ENCODE data around the gene C16orf74. TPM values are rescaled to one million over a fixed set of nuclear protein-coding genes. Genes with fewer than 3 reads are reported as not detected.

The C16orf74 gene
- polyA plus RNA-seq, 2 of the 4 experiments (the other 2 are of a cell fraction): 3.8 to 9.1 TPM

- POLR2A ChIA-PET: no interaction called here
These were observed 28.0 kb upstream of the C16orf74 start for GRCh38 chr16:85778873-85779272.

DNA sequence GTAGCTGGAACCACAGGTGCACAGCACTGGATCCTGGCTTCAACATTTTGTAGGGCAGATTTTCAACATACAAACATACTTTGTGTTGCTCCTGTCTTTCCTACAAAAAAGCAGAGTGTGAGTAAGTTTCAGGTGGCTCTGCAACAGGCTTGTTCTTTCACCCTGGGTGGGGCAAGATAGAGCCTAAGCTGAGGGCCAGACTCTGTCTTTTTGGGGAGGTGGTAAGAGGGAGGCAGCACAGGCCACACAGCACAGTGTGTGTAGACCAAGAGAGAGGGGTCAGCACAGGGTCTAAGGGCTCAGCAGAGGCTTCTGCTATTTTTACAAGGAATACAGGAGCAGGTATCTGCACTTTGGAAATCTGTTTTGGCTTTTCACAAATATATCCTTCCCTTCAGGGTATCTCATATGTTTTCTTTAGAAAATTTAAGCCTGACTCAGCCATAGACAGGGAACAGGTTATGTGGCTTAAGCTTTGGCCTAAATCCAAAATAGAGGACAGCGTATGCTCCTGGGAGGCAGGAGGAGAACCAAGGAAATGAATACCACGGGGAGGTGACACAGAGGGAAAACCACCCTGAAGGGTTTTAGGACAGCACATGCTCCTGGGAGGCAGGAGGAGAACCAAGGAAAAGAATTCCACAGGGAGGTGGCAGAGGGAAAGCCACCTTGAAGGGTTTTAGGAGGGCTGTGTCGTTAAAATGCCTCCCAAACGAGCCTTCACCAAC lies 26.9 kb upstream of the C16orf74 start:
- TF ChIP-seq RCOR1 (IDR thresholded peaks at IDR 0.05; ENCODE audit: low read depth, low read length) (no peak), POLR2A (IDR thresholded peaks at IDR 0.05; ENCODE audit: low read length) (no peak), REST (IDR thresholded peaks at IDR 0.05) (no peak), CBX8 (IDR thresholded peaks at IDR 0.05) (no peak), ATOH8 (CRISPR knock-in tag; IDR thresholded peaks at IDR 0.05; ENCODE audit: low read depth) (no peak), TFCP2L1 (CRISPR knock-in tag; IDR thresholded peaks at IDR 0.05) (no peak), RAD21 (conservative IDR thresholded peaks at IDR 0.05 in 1 of 2, IDR thresholded peaks at IDR 0.05 in 1 of 2) (no peak), RARB (CRISPR knock-in tag; IDR thresholded peaks at IDR 0.05) (no peak)
- POLR2A ChIA-PET: interaction anchor here (1.1 kb wide), 1 partner anchor 11 kb away, joined by 3 read pairs; no protein-coding TSS in a partner anchor
- no peak overlapping the region for H3K4me2 ChIP-seq

More at GRCh38 chr16:85778873-85779272, 28.0 kb upstream of the C16orf74 start:
- FAIRE-seq (no peak), DNase-seq (ENCODE audit: low read depth in 1 of 2, low spot score in 1 of 2) (no peak), ATAC-seq (no peak)
- H3K4me3 ChIP-seq: no peak overlapping the region
- no peak overlapping the region for H3K27ac ChIP-seq
- H3K9me3 ChIP-seq: no peaks in the 10 kb centered on the region
- TF ChIP-seq MYC (IDR thresholded peaks at IDR 0.05; ENCODE audit: borderline replicate concordance, low read length) (no peak), ESRRA (IDR thresholded peaks at IDR 0.05; ENCODE audit: borderline replicate concordance, low read length) (no peak), HES2 (IDR thresholded peaks at IDR 0.05) (no peak), RCOR1 (IDR thresholded peaks at IDR 0.05; ENCODE audit: low read depth, low read length) (no peak), PBX3 (IDR thresholded peaks at IDR 0.05) (no peak), POLR2AphosphoS2 (conservative IDR thresholded peaks at IDR 0.05; ENCODE audit: low read length) (no peak), POLR2A (IDR thresholded peaks at IDR 0.05; ENCODE audit: low read length) (no peak), HOXA7 (CRISPR knock-in tag; IDR thresholded peaks at IDR 0.05) (no peak), NPAS2 (CRISPR knock-in tag; IDR thresholded peaks at IDR 0.05; ENCODE audit: borderline replicate concordance) (no peak), EHF (CRISPR knock-in tag; IDR thresholded peaks at IDR 0.05) (no peak), RARB (CRISPR knock-in tag; IDR thresholded peaks at IDR 0.05) (no peak), FOXS1 (CRISPR knock-in tag; IDR thresholded peaks at IDR 0.05) (no peak), ATOH8 (CRISPR knock-in tag; IDR thresholded peaks at IDR 0.05; ENCODE audit: low read depth) (no peak), HOXB13 (CRISPR knock-in tag; IDR thresholded peaks at IDR 0.05; ENCODE audit: low read depth) (no peak), HEYL (CRISPR knock-in tag; IDR thresholded peaks at IDR 0.05) (no peak), HDAC2 (IDR thresholded peaks at IDR 0.05) (no peak)
- CTCF ChIA-PET: interaction anchor here (1.1 to 1.3 kb wide), 3 partner anchors 9 to 42 kb away, joined by 3 to 4 read pairs (median 4); no protein-coding TSS in a partner anchor
- no peaks in the 10 kb centered on the region for H3K4me1 ChIP-seq
- no peak overlapping the region for H3K4me2 ChIP-seq
- 85% methylated on average over 12 of the region's 12 CpGs for WGBS (ENCODE audit: missing lambda C conversion rate)

More for the DNA sequence above, 26.9 kb upstream of the C16orf74 start:
- Histone ChIP-seq H3K27ac (no peak overlapping the region), H3K4me1 (no peaks in the 10 kb centered on the region), H3K4me3 (no peak overlapping the region), H3K9me3 (no peaks in the 10 kb centered on the region)
- DNase-seq (ENCODE audit: low read depth in 1 of 2, low spot score in 1 of 2): no peak
- CTCF ChIA-PET: interaction anchor here (0.6 to 2.1 kb wide), 3 partner anchors 8 to 257 kb away, joined by 3 to 4 read pairs (median 4); no protein-coding TSS in a partner anchor
- ATAC-seq: peak in 1 of 2 experiments; percentile 19; a peak in 1 of 6 replicates
- FAIRE-seq: no peak
- 77% methylated on average over 4 of the region's 4 CpGs for WGBS (ENCODE audit: missing lambda C conversion rate)
